Stimulated activated CD4-positive, alpha-beta T cell treated with anti-CD3 and anti-CD28 coated beads, Interleukin-12 subunit alpha, Interleukin-12 subunit beta, amount 100 ng/mL, for 4 hours (primary cell): ENCODE results near the gene NEURL1.
A peak's percentile ranks its signal among the peaks of the same experiment; 100 is the strongest.

Source experiments
- DNase-seq: peaks from one replicate; pipeline ENCODE4 v3.0.0-alpha.2; 2020

The NEURL1 gene

GRCh38 chr10:103493362-103493915 lies at the start of gene NEURL1:
TSS of gene NEURL1 (plus strand) at chr10:103493705. CDS start at chr10:103494388, 683 bp downstream.
- peak; percentile 12 for DNase-seq

- no peak for DNase-seq
Observed at GRCh38 chr10:103444478-103444877, 49.0 kb upstream of the NEURL1 start.

- no peak for DNase-seq
Observed at GRCh38 chr10:103445366-103445765, 48.1 kb upstream of the NEURL1 start.

GRCh38 chr10:103445767-103446567 lies 47.5 kb upstream of the NEURL1 start:
- no peak for DNase-seq

GRCh38 chr10:103447187-103447586 lies 46.3 kb upstream of the NEURL1 start:
- DNase-seq = no peak

- no peak for DNase-seq
Observed at GRCh38 chr10:103448746-103449145, 44.8 kb upstream of the NEURL1 start.

- DNase-seq = no peak
Observed at GRCh38 chr10:103449208-103450144, 44.0 kb upstream of the NEURL1 start.

GRCh38 chr10:103450201-103450695 lies 43.3 kb upstream of the NEURL1 start:
- DNase-seq = no peak

GRCh38 chr10:103451091-103451813 lies 42.3 kb upstream of the NEURL1 start:
- DNase-seq = peak; percentile 30

- DNase-seq = peak; percentile 58
Observed at GRCh38 chr10:103451831-103452505, 41.5 kb upstream of the NEURL1 start, which contains the start of gene CALHM2. TSS of gene CALHM2 (minus strand) at chr10:103452370. CDS start at chr10:103449941, 2,429 bp downstream.

GRCh38 chr10:103452506-103453230 lies 40.8 kb upstream of the NEURL1 start:
- DNase-seq = no peak

- no peak for DNase-seq
Observed at GRCh38 chr10:103454026-103454425, 39.5 kb upstream of the NEURL1 start.

GRCh38 chr10:103455235-103455634 lies 38.3 kb upstream of the NEURL1 start:
- DNase-seq = no peak

GRCh38 chr10:103456074-103456660 lies 37.3 kb upstream of the NEURL1 start:
- no peak for DNase-seq

GRCh38 chr10:103457176-103457712 lies 36.3 kb upstream of the NEURL1 start:
- no peak for DNase-seq

- no peak for DNase-seq
Observed at GRCh38 chr10:103457896-103458583, 35.5 kb upstream of the NEURL1 start.

GRCh38 chr10:103458720-103459119 lies 34.8 kb upstream of the NEURL1 start, which contains the start of gene CALHM1:
TSS of gene CALHM1 (minus strand) at chr10:103458900. CDS start at chr10:103458751, 149 bp downstream.
- no peak for DNase-seq

- no peak for DNase-seq
Observed at GRCh38 chr10:103459615-103460014, 33.9 kb upstream of the NEURL1 start.

GRCh38 chr10:103463499-103463898 lies 30.0 kb upstream of the NEURL1 start:
- DNase-seq = no peak
